ENCODE results near the gene TSEN34. TPM values are rescaled to one million over a fixed set of nuclear protein-coding genes. Genes with fewer than 3 reads are reported as not detected.
"Not testable (repeated sequence)": the region's sequence is repeated elsewhere in the genome, so short reads cannot be mapped to it uniquely, and the experiment has no call there.

Gene TSEN34
- total RNA-seq, 2 donors from 2014 or later, result 36.7 to 37.0 TPM

GRCh38 chr19:54242234-54242633 is 51.1 kb downstream of the TSEN34 start:
- DNase-seq (ENCODE audit: low spot score); H3K9me3 ChIP-seq; H3K27me3 ChIP-seq; H3K36me3 ChIP-seq; H3K4me3 ChIP-seq; H3K4me1 ChIP-seq; H3K27ac ChIP-seq: not testable (repeated sequence)

DNA sequence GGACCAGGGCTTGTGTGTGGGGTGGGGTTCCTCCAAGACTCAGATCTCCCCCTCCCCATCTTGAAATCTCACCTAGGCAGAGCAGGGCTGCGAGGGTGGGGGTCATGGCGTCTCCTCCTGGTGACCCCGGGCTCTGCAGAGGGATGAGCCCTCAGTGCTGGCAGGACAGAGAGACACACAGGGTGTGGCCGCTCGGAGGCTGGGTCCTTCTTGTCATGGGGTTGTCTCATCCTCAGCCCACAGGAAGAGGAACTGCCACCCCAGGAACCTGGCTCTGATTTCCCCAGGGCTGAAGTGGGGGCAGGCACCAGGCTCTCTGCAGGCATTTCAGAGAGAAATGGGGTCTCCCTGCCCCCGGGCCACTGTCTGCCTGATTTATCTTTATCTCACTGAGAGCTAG is 51.5 kb downstream of the TSEN34 start, which contains the start of gene LILRA6:
Gene LILRA6 (minus strand): TSS at position 145 of the 400 bp plus-strand sequence.
- not testable (repeated sequence) for H3K4me1 ChIP-seq; H3K4me3 ChIP-seq; DNase-seq (ENCODE audit: low spot score); H3K36me3 ChIP-seq; H3K27ac ChIP-seq; H3K9me3 ChIP-seq; H3K27me3 ChIP-seq

DNA sequence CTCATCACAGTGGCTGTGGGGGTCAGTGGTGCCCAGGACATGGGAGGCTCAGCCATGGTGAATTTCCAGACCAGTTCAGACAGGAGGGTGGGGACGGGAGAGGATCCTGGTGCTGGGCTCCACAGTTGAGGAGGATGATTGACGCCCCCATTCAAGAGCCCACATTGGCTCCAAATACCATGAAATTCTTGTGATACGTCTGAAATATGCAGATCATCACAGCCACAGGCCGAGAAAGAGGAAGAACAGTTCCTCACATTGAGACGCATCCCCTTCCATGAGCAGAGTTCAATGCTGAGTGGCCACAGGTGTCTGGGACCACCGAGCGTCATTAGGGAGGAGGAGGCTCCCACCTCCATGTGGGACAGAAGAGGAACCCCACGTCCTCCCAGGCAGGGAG is 52.7 kb downstream of the TSEN34 start:
- H3K27ac ChIP-seq; DNase-seq (ENCODE audit: low spot score): not testable (repeated sequence)

More for the DNA sequence above, 52.7 kb downstream of the TSEN34 start:
- H3K4me1 ChIP-seq, H3K27me3 ChIP-seq, H3K9me3 ChIP-seq, H3K36me3 ChIP-seq, H3K4me3 ChIP-seq: not testable (repeated sequence)

Other genes starting within 250 kb of the TSEN34 start
- gene CACNG8, start 228.4 kb upstream of the TSEN34 start, total RNA-seq, result under 1 TPM; 0.04 to 0.24 TPM
- under 1 TPM in 1 of 2 donors, not detected in 1; 0.31 TPM for gene CACNG6, start 199.7 kb upstream of the TSEN34 start, total RNA-seq
- not detected for gene VSTM1, start 127.4 kb upstream of the TSEN34 start, total RNA-seq
- not detected for gene TARM1, start 109.9 kb upstream of the TSEN34 start, total RNA-seq
- gene OSCAR, start 90.5 kb upstream of the TSEN34 start, total RNA-seq, result 1 to 10 TPM in 1 of 2 donors, not detected in 1; 2.4 TPM
- gene NDUFA3, start 88.5 kb upstream of the TSEN34 start, total RNA-seq, result 100 to 1,000 TPM in 1 of 2 donors, 10 to 100 TPM in 1; 51.3 to 108 TPM
- gene TFPT, start 75.7 kb upstream of the TSEN34 start, total RNA-seq, result 10 to 100 TPM; 10.2 to 19.6 TPM
- gene PRPF31, start 75.6 kb upstream of the TSEN34 start, total RNA-seq, result 10 to 100 TPM; 26.1 to 46.2 TPM
- gene CNOT3, start 53.5 kb upstream of the TSEN34 start, total RNA-seq, result 10 to 100 TPM; 12.0 to 16.9 TPM
- gene LENG1, start 31.6 kb upstream of the TSEN34 start, total RNA-seq, result 10 to 100 TPM in 1 of 2 donors, 1 to 10 TPM in 1; 6.3 to 10.0 TPM
- 1 to 10 TPM; 1.7 to 2.8 TPM for gene TMC4, start 18.1 kb upstream of the TSEN34 start, total RNA-seq
- 10 to 100 TPM; 27.0 to 37.0 TPM for gene MBOAT7, start 1.7 kb upstream of the TSEN34 start, total RNA-seq
- gene RPS9, start 9.6 kb downstream of the TSEN34 start, total RNA-seq, result 1,000 to 10,000 TPM; 1,068 to 1,279 TPM
- 1 to 10 TPM; 2.0 to 8.8 TPM for gene LILRB3, start 31.7 kb downstream of the TSEN34 start, total RNA-seq
- gene LILRA6, start 51.5 kb downstream of the TSEN34 start, total RNA-seq, result 1 to 10 TPM in 1 of 2 donors, not detected in 1; 1.7 TPM
- gene LILRB5, start 66.0 kb downstream of the TSEN34 start, total RNA-seq, result 10 to 100 TPM in 1 of 2 donors, 1 to 10 TPM in 1; 2.6 to 12.0 TPM
- 1 to 10 TPM; 1.1 to 3.4 TPM for gene LILRB2, start 89.8 kb downstream of the TSEN34 start, total RNA-seq
- gene LILRA5, start 121.9 kb downstream of the TSEN34 start, total RNA-seq, result 1 to 10 TPM in 1 of 2 donors, under 1 TPM in 1; 0.93 to 3.6 TPM
- gene LILRA4, start 147.9 kb downstream of the TSEN34 start, total RNA-seq, result not detected
- 1 to 10 TPM; 4.2 to 7.8 TPM for gene LAIR1, start 173.6 kb downstream of the TSEN34 start, total RNA-seq
- gene TTYH1, start 224.2 kb downstream of the TSEN34 start, total RNA-seq, result 1 to 10 TPM; 1.7 to 2.7 TPM

All from right atrium auricular region (tissue), 2 donors.